PC-9 (cell line): Measurements from ENCODE around the gene RTN3. TPM values are rescaled to one million over a fixed set of nuclear protein-coding genes. Genes with fewer than 3 reads are reported as not detected.

ENCODE experiments used
- BruUV-seq: library from RNA; stranded (reverse); fragments of 400-500 nt; replicated peaks from 2 replicates; lab custom pipeline; 2021; lab: Mats Ljungman, UMichigan
- CTCF ChIA-PET: fragments of 300-600 bp; sonication (Branson Sonifier 250); formaldehyde crosslinking; loops from one replicate; lab custom pipeline; 2022; ENCODE audit warnings: antibody characterized with exemption; lab: Charles Lee
- POLR2A ChIA-PET: fragments of 300-600 bp; sonication (Branson Sonifier 250); formaldehyde crosslinking; loops from one replicate; lab custom pipeline; 2022; ENCODE audit warnings: antibody characterized with exemption; ENCODE audit not compliant: unreplicated experiment; lab: Charles Lee
- DNase-seq, 2 experiments: peaks; one replicate each; pipeline versions ENCODE4 v3.0.0 to v3.0.0-alpha.2; 2015 to 2022; ENCODE audit warnings: mixed read lengths in 1 of 2
- H2AFZ ChIP-seq: fragments of 200-600 bp; sonication (generic); 2 replicates; pipeline ENCODE4 v1.8.1; 2017; ENCODE audit warnings: antibody characterized with exemption
- H3F3A ChIP-seq: fragments of 200-600 bp; sonication (generic); 2 replicates; pipeline ENCODE4 v1.8.1; 2017; ENCODE audit warnings: antibody characterized with exemption, mild to moderate bottlenecking, low read depth; ENCODE audit not compliant: insufficient read depth
- H3K27ac ChIP-seq: fragments of 200-600 bp; sonication (generic); 2 replicates; pipeline ENCODE4 v1.6.1; 2016; ENCODE audit warnings: mixed run types
- H3K27me3 ChIP-seq: fragments of 200-600 bp; sonication (generic); 2 replicates; pipeline ENCODE4 v1.6.1; 2016; ENCODE audit warnings: low read depth, mixed run types; ENCODE audit not compliant: insufficient read depth
- H3K36me3 ChIP-seq: fragments of 200-600 bp; sonication (generic); 2 replicates; pipeline ENCODE4 v1.6.1; 2016; ENCODE audit warnings: low read depth, mixed run types
- H3K4me1 ChIP-seq: fragments of 200-600 bp; sonication (generic); replicated peaks from 2 replicates; pipeline ENCODE4 v1.6.1; 2016; ENCODE audit warnings: mixed run types; ENCODE audit not compliant: insufficient read depth
- H3K4me2 ChIP-seq: fragments of 200-600 bp; sonication (generic); 2 replicates; pipeline ENCODE4 v1.6.1; 2017; ENCODE audit warnings: mixed run types
- H3K4me3 ChIP-seq: fragments of 200-600 bp; sonication (generic); 2 replicates; pipeline ENCODE4 v1.6.1; 2016; ENCODE audit warnings: mixed run types
- H3K79me2 ChIP-seq: fragments of 200-600 bp; sonication (generic); 2 replicates; pipeline ENCODE4 v1.6.1; 2017; ENCODE audit warnings: low read depth, mixed run types
- H3K9me2 ChIP-seq: fragments of 200-600 bp; sonication (generic); 2 replicates; pipeline ENCODE4 v1.8.1; 2017; ENCODE audit warnings: mild to moderate bottlenecking; ENCODE audit not compliant: insufficient read depth
- H3K9me3 ChIP-seq: fragments of 200-600 bp; sonication (generic); 2 replicates; pipeline ENCODE4 v1.8.1; 2016; ENCODE audit warnings: low read depth; ENCODE audit not compliant: insufficient read depth
- H4K20me1 ChIP-seq: fragments of 200-600 bp; sonication (generic); 2 replicates; pipeline ENCODE4 v1.8.1; 2017; ENCODE audit not compliant: insufficient read depth
- EZH2 ChIP-seq: fragments of 200-600 bp; sonication (generic); IDR thresholded peaks from 2 replicates; pipeline ENCODE4 v1.8.0; 2017; ENCODE audit warnings: antibody characterized with exemption, low read depth
- intact Hi-C: fragments of 100-400 bp; cut with micrococcal nuclease; formaldehyde crosslinking; loops from one replicate; pipeline ENCODE4 v1.10.0; 2022; ENCODE audit not compliant: unreplicated experiment
- total RNA-seq: library from RNA; stranded (reverse); gene quantifications from 2 replicates; pipeline ENCODE4 v1.2.3, GENCODE V29; 2021
- TF ChIP-seq, protein P1 (sequence below): fragments of 200-600 bp; sonication (generic); conservative IDR thresholded peaks from 2 replicates; pipeline ENCODE4 v1.6.1; 2017; ENCODE audit warnings: mixed run types, antibody characterized with exemption, mild to moderate bottlenecking, moderate library complexity

The RTN3 gene
- total RNA-seq, 1 experiment from 2014 or later: 279 TPM

DNA sequence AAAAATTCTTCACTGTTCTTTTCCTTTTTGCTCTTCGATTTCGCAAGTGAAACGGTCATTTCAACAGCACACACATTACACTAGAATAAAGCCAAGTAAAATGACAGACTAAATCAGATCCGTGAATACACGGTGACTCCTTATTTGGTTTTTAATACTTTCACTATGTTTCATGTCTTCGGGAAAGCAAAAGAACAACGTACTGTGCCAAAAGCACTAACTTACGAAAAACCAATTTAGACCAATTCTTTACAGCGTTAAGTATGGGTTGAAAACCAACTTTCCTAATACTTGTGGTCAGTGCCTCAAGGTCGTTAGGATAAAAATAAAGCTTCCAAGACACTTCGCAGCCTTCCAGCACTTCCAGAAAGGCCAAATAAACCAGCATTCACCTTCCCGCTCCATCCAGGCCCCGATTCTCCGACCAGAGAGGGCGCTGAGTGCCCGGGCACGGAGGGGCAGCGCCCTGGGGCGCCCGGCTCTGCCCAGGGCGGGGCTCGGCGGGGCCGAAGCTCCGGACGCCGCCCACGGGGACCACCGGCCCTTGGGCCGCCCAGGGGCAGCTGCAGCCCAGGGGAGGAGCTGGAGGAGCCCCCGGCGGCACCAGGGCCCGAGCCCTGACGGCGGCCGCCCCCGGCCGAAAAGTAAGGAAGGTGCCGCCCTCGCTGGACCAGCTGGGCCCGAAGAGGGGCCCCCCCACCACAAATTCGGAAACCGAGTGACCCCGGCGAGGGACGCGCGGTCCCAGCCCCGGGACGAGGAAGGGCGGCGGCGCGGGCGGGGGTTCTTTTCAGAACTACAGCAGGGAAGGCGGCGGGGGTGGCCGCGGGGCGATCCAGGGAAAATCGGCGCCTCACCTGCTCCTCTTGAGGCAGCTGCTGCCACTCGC, 10.6 kb upstream of the RTN3 start:
- Histone ChIP-seq H3K79me2 (peaks cover 47% of the 10 kb centered on the region), H3K27me3 (no peaks in the 10 kb centered on the region), H3K4me1 (peaks cover 51% of the 10 kb centered on the region), H3K9me3 (no peaks in the 10 kb centered on the region), H3K27ac (peak overlapping the region; percentile 63), H3K36me3 (peaks cover 3% of the 10 kb centered on the region; the same call in 1 of the 2 replicates), H2AFZ (peak overlapping the region; percentile 92), H4K20me1 (peaks cover 10% of the 10 kb centered on the region), H3K9me2 (no peaks in the 10 kb centered on the region), H3K4me2 (peak overlapping the region; percentile 97), H3K4me3 (peak overlapping the region; percentile 93), H3F3A (peaks cover 53% of the 10 kb centered on the region)
- CTCF ChIA-PET: interaction anchor here (0.6 to 1.2 kb wide), 6 partner anchors 10 to 748 kb away, joined by 3 to 6 read pairs (median 4); no protein-coding TSS in a partner anchor
- POLR2A ChIA-PET: interaction anchor here (0.8 kb wide), 1 partner anchor 749 kb away, joined by 3 read pairs; no protein-coding TSS in a partner anchor
- BruUV-seq: no TSS peak
- no peak for TF ChIP-seq EZH2
- TF ChIP-seq, protein P1, sequence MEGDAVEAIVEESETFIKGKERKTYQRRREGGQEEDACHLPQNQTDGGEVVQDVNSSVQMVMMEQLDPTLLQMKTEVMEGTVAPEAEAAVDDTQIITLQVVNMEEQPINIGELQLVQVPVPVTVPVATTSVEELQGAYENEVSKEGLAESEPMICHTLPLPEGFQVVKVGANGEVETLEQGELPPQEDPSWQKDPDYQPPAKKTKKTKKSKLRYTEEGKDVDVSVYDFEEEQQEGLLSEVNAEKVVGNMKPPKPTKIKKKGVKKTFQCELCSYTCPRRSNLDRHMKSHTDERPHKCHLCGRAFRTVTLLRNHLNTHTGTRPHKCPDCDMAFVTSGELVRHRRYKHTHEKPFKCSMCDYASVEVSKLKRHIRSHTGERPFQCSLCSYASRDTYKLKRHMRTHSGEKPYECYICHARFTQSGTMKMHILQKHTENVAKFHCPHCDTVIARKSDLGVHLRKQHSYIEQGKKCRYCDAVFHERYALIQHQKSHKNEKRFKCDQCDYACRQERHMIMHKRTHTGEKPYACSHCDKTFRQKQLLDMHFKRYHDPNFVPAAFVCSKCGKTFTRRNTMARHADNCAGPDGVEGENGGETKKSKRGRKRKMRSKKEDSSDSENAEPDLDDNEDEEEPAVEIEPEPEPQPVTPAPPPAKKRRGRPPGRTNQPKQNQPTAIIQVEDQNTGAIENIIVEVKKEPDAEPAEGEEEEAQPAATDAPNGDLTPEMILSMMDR: peak; percentile 52
- intact Hi-C loops: loop anchor here (1.0 to 10.0 kb wide), 4 partner anchors 11 to 264 kb away; partner anchors contain the start of genes NAA40 and RTN3
- peak; percentile 42 to 59 for DNase-seq

DNA sequence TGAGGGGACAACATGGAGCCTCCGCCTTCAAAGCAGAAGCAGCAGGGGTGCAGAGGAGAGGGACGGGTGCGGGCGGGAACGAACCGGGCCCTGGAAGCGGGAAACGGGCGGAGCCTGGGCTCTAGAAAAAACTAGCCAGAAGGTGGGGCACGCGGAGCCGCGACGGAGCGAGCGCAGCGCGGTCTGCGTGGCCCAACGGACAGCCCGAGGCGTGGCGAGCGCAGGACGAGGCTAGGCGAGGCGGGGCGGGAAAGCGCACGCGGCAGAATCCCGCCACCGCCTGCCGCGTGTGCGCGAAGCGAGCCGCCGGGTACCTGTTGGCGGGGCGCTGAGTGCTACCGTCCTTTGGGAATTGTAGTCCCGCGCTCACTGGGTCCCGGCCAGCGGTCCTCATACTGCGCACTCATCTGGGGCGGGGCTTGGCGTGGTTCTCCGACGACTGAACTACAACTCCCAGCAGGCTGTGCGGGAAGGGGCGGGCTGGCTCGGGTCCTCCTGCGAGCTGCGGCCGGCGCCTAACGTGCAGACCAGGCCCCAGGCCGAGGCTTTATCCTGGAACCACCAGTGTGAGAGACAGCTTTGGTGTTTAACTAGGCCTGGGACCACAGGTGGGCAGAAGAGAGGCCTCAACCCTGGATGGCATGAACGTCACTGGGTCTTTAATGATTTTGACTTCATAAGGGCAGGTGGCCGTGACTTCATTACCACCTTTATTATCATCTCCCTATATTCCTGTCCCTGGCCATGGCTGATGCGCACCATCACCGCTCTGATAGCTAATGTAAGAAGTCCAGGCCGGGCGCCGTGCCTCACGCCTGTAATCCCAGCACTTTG, 9.8 kb upstream of the RTN3 start, which contains the start of gene ATL3:
ATL3 (minus strand) TSS at position 55 of the 834 bp plus-strand sequence; CDS start at position 14, 41 bp downstream.
- ChIA-PET CTCF (interaction anchor here (0.6 to 1.2 kb wide), 5 partner anchors 10 to 749 kb away, joined by 3 to 5 read pairs (median 4); partner anchors contain the start of gene RTN3), POLR2A (interaction anchor here (0.8 kb wide), 1 partner anchor 749 kb away, joined by 3 read pairs; no protein-coding TSS in a partner anchor)
- Histone ChIP-seq H3K27ac (peak within 1 kb of the TSS; percentile 63), H2AFZ (peak within 1 kb of the TSS; percentile 92), H3K27me3 (no peaks in the 10 kb centered on the region), H3K36me3 (peaks cover 3% of the 10 kb centered on the region; the same call in 1 of the 2 replicates), H3K4me1 (peaks cover 47% of the 10 kb centered on the region), H3K79me2 (peaks cover 39% of the 10 kb centered on the region), H3K4me3 (peak within 1 kb of the TSS; percentile 93), H3K9me2 (no peaks in the 10 kb centered on the region), H4K20me1 (peaks cover 10% of the 10 kb centered on the region), H3K4me2 (peak within 1 kb of the TSS; percentile 97), H3K9me3 (no peaks in the 10 kb centered on the region), H3F3A (peaks cover 53% of the 10 kb centered on the region)
- intact Hi-C loops: loop anchor here (5.0 to 10.0 kb wide), 3 partner anchors 64 to 263 kb away; partner anchors contain the start of gene NAA40
- TF ChIP-seq, protein P1: 0 out of 2 replicates have a peak, but pooled peaks have one; percentile 24
- no peak for TF ChIP-seq EZH2
- no TSS peak for BruUV-seq
- DNase-seq: peak; percentile 91 to 98

DNA sequence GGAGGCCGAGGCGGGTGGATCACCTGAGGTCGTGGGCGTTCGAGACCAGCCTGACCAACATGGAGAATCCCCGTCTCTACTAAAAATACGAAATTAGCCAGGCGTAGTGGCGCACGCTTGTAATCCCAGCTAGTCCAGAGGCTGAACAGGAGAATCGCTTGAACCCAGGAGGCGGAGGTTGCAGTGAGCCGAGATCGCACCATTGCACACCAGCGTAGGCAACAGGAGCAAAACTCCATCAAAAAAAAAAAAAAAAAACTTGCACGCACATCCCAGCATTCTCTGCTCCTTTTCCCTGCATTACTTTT, 9.2 kb upstream of the RTN3 start:
- Histone ChIP-seq H3K9me2 (no peaks in the 10 kb centered on the region), H3K4me2 (peak overlapping the region; percentile 97; the same call in 1 of the 2 replicates), H3K27me3 (no peaks in the 10 kb centered on the region), H3K4me1 (peaks cover 41% of the 10 kb centered on the region), H3K27ac (no peak overlapping the region), H3F3A (peaks cover 48% of the 10 kb centered on the region), H3K4me3 (no peak overlapping the region), H3K36me3 (no peaks in the 10 kb centered on the region), H3K9me3 (no peaks in the 10 kb centered on the region), H3K79me2 (peaks cover 33% of the 10 kb centered on the region), H2AFZ (no peak overlapping the region; the same call in 1 of the 2 replicates), H4K20me1 (peaks cover 10% of the 10 kb centered on the region)
- BruUV-seq: TSS peak; percentile 18
- CTCF ChIA-PET: interaction anchor here (0.9 kb wide), 1 partner anchor 9 kb away, joined by 3 read pairs; the partner anchor contains the start of gene RTN3
- peak in 1 of 2 experiments; percentile 10 for DNase-seq
- TF ChIP-seq EZH2: no peak
- TF ChIP-seq, protein P1: no peak
- POLR2A ChIA-PET: no interaction called here
- intact Hi-C loops: loop anchor here (5.0 to 10.0 kb wide), 3 partner anchors 65 to 263 kb away; partner anchors contain the start of gene NAA40
